MCF 10A (cell line): ENCODE measurements around the gene CNN2. TPM values are rescaled to one million over a fixed set of nuclear protein-coding genes. Genes with fewer than 3 reads are reported as not detected.

Experiments
- BruUV-seq: library from RNA; stranded (reverse); fragments of 400-500 nt; replicated peaks from 2 replicates; lab custom pipeline; 2021; lab: Mats Ljungman, UMichigan
- CTCF ChIA-PET: fragments of 300-600 bp; sonication (Branson Sonifier 250); formaldehyde crosslinking; extraction: SDS; loops from one replicate; lab custom pipeline; 2021; ENCODE audit warnings: antibody characterized with exemption, inconsistent platforms; lab: Yijun Ruan, JAX
- POLR2A ChIA-PET: fragments of 300-600, 350-650 bp; sonication (Branson Sonifier 250); formaldehyde crosslinking; extraction: SDS; loops from one replicate; lab custom pipeline; 2020; ENCODE audit warnings: antibody characterized with exemption, inconsistent platforms; lab: Yijun Ruan, JAX
- DNase-seq: peaks from one replicate; pipeline ENCODE4 v3.0.0-alpha.2; 2018; ENCODE audit not compliant: unreplicated experiment
- H3K27ac Mint-ChIP-seq: one replicate; pipeline ENCODE4 v1.8.0; 2022; ENCODE audit warnings: mild to moderate bottlenecking, low read depth, mixed read lengths; ENCODE audit not compliant: unreplicated experiment
- H3K27me3 Mint-ChIP-seq: one replicate; pipeline ENCODE4 v1.8.0; 2022; ENCODE audit warnings: mixed read lengths; ENCODE audit not compliant: insufficient read depth, unreplicated experiment
- H3K36me3 Mint-ChIP-seq: one replicate; pipeline ENCODE4 v1.8.0; 2022; ENCODE audit warnings: mild to moderate bottlenecking, moderate library complexity, mixed read lengths; ENCODE audit not compliant: insufficient read depth, unreplicated experiment
- H3K4me1 Mint-ChIP-seq: one replicate; pipeline ENCODE4 v1.8.0; 2022; ENCODE audit warnings: mixed read lengths; ENCODE audit not compliant: insufficient read depth, unreplicated experiment
- H3K4me3 Mint-ChIP-seq: one replicate; pipeline ENCODE4 v1.8.0; 2022; ENCODE audit warnings: mild to moderate bottlenecking, moderate library complexity, mixed read lengths; ENCODE audit not compliant: unreplicated experiment
- H3K9me3 Mint-ChIP-seq: one replicate; pipeline ENCODE4 v1.8.0; 2022; ENCODE audit warnings: mixed read lengths; ENCODE audit not compliant: unreplicated experiment
- CTCF ChIP-seq: fragments of 200-600 bp; IDR thresholded peaks from one replicate; pipeline ENCODE4 v1.8.0; 2022; ENCODE audit warnings: antibody characterized with exemption, mild to moderate bottlenecking; ENCODE audit not compliant: unreplicated experiment
- intact Hi-C: fragments of 100-400 bp; cut with micrococcal nuclease; formaldehyde crosslinking; loops from 2 replicates; pipeline ENCODE4 v1.14.1; 2022
- total RNA-seq: library from RNA; stranded (reverse); gene quantifications from 2 replicates; pipeline ENCODE4 v1.2.3, GENCODE V29; 2022

Gene CNN2
- total RNA-seq, 1 experiment from 2014 or later, result 166 TPM

- no peaks in the 10 kb centered on the region for H3K9me3 Mint-ChIP-seq
- peaks cover 10% of the 10 kb centered on the region for H3K4me1 Mint-ChIP-seq
- H3K27ac Mint-ChIP-seq, result peak overlapping the region; percentile 27
- no peaks in the 10 kb centered on the region for H3K27me3 Mint-ChIP-seq
- H3K4me3 Mint-ChIP-seq, result no peak overlapping the region
- ChIA-PET CTCF (interaction anchor here (0.7 kb wide), 1 partner anchor 440 kb away, joined by 3 read pairs; no protein-coding TSS in a partner anchor), POLR2A (interaction anchor here (0.7 to 5.1 kb wide), 2 partner anchors 8 to 15 kb away, joined by 3 to 97 read pairs; partner anchors contain the start of genes CNN2 and RNU6-2)
- BruUV-seq, result no TSS peak
- no peak for TF ChIP-seq CTCF
- intact Hi-C loops, result no loop called here
- DNase-seq, result no peak
- peaks cover 77% of the 10 kb centered on the region for H3K36me3 Mint-ChIP-seq
Measured at GRCh38 chr19:1035998-1036621, 9.7 kb downstream of the CNN2 start.

GRCh38 chr19:1037621-1038064 lies 11.2 kb downstream of the CNN2 start:
- TF ChIP-seq CTCF, result no peak
- CTCF ChIA-PET, result no interaction called here
- BruUV-seq, result no TSS peak
- POLR2A ChIA-PET, result interaction anchor here (1.1 to 5.1 kb wide), 2 partner anchors 10 to 172 kb away, joined by 3 to 97 read pairs; partner anchors contain the start of gene CNN2
- Mint-ChIP-seq H3K27me3 (no peaks in the 10 kb centered on the region), H3K4me3 (no peak overlapping the region), H3K9me3 (no peaks in the 10 kb centered on the region), H3K4me1 (peaks cover 10% of the 10 kb centered on the region), H3K36me3 (peaks cover 62% of the 10 kb centered on the region), H3K27ac (no peak overlapping the region)
- no peak for DNase-seq
- intact Hi-C loops, result no loop called here

- Mint-ChIP-seq H3K4me3 (peak overlapping the region; percentile 92), H3K9me3 (no peaks in the 10 kb centered on the region), H3K27ac (peak overlapping the region; percentile 67), H3K27me3 (no peaks in the 10 kb centered on the region), H3K4me1 (peaks cover 10% of the 10 kb centered on the region), H3K36me3 (peaks cover 52% of the 10 kb centered on the region)
- POLR2A ChIA-PET, result interaction anchor here (0.7 to 5.1 kb wide), 8 partner anchors 11 to 227 kb away, joined by 3 to 97 read pairs (median 5); partner anchors contain the start of genes CNN2 and RNU6-2
- DNase-seq, result no peak
- CTCF ChIA-PET, result interaction anchor here (0.6 kb wide), 2 partner anchors 18 to 160 kb away, joined by 3 to 4 read pairs; partner anchors contain the start of gene RNU6-2
- no TSS peak for BruUV-seq
- intact Hi-C loops, result no loop called here
- no peak for TF ChIP-seq CTCF
Measured at GRCh38 chr19:1038978-1039645, 12.7 kb downstream of the CNN2 start.
